Measurements from ENCODE around the gene MAGEA9.
"Not testable (repeated sequence)": the region's sequence is repeated elsewhere in the genome, so short reads cannot be mapped to it uniquely, and the experiment has no call there.

Gene MAGEA9

DNA sequence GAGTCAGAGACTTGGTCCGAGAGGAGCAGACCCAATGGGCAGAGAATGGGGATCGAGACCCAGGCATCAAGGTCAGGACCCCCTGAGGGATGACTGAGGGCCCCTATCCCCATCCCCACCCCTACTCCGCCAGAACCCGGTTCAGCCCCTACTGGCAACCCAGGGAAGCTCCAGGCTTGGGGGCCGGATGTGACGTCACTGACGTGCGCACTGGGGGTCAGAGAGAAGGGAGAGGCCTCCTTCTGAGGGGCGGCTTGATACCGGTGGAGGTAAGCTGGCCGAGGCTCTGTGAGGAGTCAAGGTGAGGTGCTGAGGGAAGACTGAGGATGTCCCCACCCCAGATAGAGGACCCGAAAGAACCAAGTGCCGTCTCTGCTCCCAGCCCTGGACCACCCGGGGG lies at the start of gene MAGEA9:
Gene MAGEA9 (plus strand): TSS at position 204 of the 400 bp plus-strand sequence. CDS start 4,281 bp downstream, outside the sequence.
- DNase-seq = not testable (repeated sequence)

DNA sequence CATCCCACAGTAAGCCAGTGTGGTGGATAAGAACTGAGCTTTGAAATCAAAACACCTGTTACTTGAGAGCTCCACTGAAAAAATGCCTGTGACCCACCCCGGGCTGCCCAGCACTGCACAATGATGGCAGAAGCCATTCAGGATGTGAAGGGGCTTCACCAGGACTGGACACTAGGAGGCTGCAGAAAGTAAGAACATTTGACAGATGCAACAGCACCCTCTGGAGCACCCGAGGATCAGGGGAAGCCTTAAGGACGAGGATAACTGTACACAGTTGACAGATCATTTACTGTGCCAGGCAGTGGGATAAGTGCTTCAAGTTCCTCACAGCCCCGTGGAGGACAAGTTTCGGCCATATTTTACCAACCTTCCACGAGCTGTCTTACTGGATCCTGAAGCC lies 39.5 kb upstream of the MAGEA9 start:
- DNase-seq = not testable (repeated sequence)

GRCh38 chrX:149746390-149747007 lies 35.2 kb upstream of the MAGEA9 start:
- DNase-seq = not testable (repeated sequence)

- DNase-seq = no peak
These were observed 24.3 kb upstream of the MAGEA9 start for GRCh38 chrX:149757206-149758067.

DNA sequence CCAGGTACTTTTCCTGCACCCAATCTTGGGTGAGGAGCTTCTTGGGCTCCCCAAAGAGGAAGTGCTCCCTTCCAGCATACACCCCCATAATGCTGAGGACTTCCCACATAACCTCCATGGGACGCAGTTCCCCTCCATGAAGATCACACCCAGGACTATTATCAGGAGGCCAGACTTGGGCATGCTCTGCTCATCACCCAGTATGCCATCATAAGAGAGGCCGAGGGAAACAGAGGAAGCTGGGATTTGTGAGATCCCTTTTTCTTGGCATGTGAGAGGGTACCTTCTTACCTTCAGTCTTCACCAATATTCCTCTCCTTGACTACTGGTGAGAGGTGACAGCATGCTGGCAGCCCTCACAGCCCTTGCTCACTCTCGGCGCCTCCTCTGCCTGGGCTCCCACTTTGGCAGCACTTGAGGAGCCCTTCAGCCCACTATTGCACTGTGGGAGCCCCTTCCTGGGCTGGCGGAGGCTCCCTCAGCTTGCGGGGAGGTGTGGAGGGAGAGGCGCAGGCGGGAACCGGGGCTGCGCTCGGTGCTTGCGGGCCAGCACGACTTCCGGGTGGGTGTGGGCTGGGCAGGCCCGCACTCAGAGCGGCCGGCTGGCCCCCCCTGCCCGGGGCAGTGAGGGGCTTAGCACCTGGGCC lies 23.5 kb upstream of the MAGEA9 start:
- DNase-seq = no peak

- DNase-seq = not testable (repeated sequence)
These were observed 23.0 kb upstream of the MAGEA9 start for GRCh38 chrX:149758715-149759078.

- DNase-seq = no peak
These were observed 21.9 kb upstream of the MAGEA9 start for GRCh38 chrX:149759824-149760223.

DNA sequence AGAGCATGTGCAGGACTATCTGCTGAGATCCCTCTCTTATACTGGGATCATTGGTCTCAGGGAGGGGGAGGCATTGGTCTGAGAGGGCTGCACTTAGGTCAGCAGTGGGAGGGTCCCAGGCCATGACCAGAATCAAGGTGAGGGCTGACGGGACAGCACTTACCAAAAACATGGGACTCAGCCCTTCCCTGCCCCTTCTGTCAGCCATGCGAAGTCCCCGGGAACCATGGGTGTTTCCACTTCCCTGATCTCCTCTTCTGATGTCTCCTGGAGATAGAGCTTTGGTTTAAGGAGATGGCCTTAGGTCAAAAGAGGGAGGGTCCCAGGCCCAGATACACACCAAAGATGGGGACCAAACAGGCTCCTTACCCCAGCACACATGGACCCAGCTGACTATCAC lies 20.8 kb upstream of the MAGEA9 start:
- DNase-seq = no peak

GRCh38 chrX:149761858-149762674 lies 19.7 kb upstream of the MAGEA9 start:
- not testable (repeated sequence) for DNase-seq

DNA sequence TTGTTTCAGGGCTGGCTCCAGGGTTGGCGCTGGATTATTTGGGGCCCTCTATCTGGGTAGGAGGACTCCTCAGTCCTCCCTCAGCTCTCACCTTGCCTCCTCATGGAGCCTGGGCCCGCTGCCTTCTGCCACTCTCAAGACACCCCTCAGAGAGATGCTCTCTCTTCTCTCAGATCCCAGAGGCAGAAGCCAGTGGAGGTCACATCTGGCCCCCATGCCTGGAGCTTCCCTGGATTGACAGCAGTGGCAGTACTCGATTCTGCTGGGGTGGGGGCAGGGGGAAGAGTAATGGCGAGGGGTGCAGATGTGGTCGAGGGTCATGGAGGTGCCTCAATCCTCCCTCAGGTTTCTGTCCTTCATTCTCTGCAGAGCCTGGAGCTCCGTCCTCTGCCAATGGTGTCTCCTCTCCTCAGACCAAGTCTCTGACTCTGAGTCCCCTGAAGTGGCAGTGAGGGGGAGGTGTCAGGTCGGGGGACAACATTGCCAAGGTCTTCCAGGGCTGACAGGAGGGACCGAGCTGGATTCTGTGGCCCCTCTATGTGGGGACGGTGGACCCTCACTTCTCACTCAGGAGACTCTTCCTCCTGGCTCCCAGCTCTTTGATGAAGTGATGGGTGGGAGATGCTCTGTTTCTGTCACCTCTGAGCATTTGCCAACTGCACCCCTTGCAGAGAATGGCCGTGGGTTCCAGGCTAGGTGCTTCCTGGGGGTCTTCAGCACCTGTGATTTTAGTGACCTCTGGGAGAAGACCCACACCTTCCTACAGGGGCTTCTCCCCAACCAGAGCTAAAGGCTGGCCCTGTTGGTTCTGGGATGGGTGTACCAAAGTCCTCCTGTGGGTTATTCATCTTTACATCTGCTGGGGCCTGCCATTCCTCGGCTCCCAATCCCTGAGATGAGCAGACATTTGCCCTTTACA lies 18.8 kb upstream of the MAGEA9 start:
- no peak for DNase-seq

DNA sequence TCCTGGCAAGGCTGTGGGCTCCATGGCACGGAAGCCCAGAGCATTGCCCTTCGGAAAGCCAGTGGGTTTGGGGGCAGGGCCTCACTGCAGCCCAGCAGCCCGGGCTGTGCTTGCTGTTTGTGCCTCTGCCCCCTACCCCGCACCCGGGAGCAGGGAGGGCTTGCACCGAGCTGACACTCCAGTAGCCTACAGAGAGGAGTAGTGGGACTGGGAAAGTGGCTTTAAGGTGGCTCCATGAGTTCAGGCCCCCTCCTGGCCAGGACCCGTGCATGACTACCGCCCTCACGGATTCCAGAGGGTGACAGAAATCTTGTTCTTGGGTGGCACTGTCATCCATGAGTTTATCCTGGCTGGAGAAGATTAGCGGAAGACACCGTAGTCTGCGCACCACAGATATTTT lies 11.4 kb upstream of the MAGEA9 start:
- DNase-seq = not testable (repeated sequence)

- DNase-seq = not testable (repeated sequence)
These were observed 8.7 kb upstream of the MAGEA9 start for GRCh38 chrX:149773026-149773425.

DNA sequence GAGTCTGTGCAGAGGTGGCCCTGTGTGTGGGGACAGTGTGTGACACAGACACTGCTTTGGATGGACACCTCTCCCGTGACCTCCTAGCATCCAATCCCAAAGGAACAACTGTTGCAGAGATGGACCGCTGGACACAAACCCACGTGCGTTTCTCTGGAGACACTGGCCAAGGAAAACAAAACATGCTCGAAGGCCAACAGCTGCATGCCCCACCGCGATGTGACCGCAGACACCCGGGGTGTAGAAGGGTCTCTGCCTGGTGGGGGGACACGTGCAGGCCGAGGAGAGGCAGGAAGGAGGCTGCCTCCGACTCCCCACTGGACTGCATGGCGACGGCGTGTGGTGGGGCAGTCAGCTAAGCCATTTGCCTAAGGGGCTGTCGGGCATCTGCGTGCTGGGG lies 8.0 kb upstream of the MAGEA9 start, which contains the start of gene HSFX1:
Gene HSFX1 (plus strand): TSS at position 301 of the 400 bp plus-strand sequence. CDS start 614 bp downstream, outside the sequence.
- not testable (repeated sequence) for DNase-seq

DNA sequence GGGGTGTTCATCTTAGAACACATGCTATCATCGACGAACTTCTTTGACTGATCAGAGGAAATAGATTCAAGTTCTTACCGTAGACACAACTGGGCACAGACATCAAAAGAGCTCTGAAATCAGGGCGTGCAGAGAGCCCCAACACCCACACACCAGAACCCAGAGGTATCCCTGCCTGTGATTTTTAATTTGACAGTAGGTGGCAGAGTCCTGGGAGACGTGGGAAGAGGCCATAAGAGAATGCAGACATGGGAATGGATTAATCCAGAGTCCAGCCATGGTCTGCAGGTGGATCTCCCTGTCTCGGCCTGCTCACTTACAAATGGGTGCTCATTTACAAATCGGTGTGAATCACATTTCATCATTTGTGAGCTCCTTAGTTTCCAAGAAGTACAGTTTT lies 3.7 kb upstream of the MAGEA9 start:
- not testable (repeated sequence) for DNase-seq

DNA sequence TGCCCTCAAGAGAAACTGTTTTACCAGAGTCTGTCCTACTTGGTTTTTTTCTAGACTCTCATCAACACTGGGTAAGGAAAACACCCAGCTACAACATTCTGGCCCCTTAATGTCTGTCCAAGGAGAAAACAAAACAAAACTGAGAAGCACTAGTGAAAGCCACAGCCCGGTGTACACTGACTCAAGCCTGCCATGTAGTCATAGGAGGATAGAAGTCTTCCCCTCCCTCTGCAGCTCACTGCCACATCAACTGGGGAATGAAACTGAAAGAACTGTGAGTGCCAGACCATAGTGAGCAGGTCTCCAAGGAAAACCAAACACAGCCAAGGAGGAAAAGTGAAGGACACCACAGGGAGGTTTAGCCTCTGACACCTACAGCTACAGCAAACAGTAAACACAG lies 13.8 kb downstream of the MAGEA9 start:
- not testable (repeated sequence) for DNase-seq

GRCh38 chrX:149799095-149799714 lies 17.5 kb downstream of the MAGEA9 start:
- DNase-seq = no peak

GRCh38 chrX:149799938-149800337 lies 18.2 kb downstream of the MAGEA9 start:
- DNase-seq = no peak

DNA sequence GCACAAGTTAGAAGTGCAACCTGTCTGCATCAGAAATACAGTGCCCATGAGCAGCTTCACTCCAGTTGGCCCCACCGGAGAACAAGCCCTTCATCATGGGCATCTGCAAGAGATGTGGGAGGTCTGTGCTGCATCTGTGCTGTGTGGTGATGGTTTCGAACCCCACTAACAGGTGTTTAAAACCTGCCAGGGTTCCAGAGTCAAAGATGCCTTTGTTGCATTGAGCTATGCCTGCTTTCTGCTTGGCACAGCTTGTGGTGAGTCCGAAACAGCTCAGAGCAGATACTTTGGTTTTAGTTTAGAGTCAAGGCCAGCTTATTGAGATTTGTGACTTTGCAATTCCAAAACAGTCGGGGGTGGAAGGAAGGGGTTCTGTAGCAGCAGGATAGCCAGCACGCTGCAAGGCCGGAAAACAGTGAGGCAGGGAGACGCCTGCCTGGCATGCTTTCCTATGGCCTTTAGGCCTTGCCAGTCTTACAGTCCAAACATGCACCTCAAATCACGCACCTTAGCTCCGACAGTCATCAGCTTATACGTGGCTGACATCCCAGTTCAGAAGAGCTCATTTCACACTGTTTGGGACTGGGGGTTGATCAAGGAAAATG lies 21.8 kb downstream of the MAGEA9 start:
- no peak for DNase-seq

DNA sequence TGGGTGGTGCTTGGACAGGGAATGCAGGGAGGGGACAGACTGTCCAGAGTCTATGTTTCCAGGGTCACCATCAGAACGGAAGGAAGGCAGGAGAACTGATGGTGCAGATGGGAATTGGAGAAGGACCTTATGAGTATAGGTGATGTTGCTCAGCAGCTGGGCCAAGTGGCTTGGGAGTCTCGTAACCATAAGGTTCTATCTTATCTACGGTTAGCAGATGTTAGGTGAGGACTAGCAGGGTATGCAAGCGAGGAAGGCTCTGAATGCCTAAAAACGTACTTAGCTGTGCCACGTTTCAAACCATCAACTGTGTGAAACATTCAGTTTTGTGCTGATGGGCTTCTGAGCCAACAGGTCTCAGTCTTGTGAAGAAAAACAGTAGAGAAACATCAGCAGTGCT lies 22.4 kb downstream of the MAGEA9 start:
- DNase-seq = no peak

DNA sequence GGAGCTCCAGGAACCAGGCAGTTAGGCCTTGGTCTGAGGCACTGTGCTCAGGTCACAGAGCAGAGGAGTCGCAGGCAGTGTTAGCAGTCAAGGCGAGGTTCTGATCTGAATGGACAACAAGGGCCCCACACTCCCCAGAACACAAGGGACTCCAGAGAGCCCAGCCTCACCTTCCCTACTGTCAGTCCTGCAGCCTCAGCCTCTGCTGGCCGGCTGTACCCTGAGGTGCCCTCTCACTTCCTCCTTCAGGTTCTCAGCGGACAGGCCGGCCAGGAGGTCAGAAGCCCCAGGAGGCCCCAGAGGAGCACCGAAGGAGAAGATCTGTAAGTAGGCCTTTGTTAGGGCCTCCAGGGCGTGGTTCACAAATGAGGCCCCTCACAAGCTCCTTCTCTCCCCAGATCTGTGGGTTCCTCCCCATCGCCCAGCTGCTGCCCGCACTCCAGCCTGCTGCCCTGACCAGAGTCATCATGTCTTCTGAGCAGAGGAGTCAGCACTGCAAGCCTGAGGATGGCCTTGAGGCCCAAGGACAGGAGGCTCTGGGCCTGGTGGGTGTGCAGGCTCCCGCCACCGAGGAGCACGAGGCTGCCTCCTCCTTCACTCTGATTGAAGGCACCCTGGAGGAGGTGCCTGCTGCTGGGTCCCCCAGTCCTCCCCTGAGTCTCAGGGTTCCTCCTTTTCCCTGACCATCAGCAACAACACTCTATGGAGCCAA lies 26.2 kb downstream of the MAGEA9 start:
- DNase-seq = no peak

Data from NCI-H2081 treated with DMSO at 0.1 percent for 48 hours (cell line).